ENCODE measurements around the gene SPTB.

The SPTB gene

DNA sequence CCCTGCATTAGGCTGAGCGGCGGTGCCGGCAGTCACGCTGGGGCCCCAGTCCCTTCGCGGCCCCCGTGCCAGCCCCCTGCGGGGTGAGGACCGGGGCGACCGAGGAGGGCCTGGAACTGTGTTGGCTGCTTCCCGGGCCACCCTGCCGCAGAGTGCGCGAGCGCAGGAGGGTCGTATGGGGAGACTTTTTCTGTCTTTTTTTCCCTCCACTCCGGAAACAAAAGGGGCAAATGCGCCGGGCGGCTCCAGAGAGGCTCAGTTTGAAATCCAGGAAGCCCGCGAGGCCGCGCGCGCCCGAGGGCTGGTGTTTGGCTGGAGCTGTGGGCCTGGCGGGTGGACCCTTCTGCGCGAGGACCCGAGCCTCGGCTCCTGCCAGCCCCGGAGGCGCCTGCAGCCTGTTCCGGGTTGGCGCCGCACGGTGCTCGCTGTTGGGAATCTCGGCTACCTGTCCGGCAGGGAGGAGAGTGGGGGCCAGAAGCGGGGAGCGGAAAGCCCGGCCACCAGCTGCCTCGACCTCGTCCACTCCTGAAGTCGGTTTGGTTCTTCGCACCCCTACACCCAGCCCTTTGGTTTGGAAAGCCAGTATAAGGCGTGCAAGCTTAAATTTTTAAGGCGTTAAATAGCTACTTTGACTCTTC, 174.8 kb downstream of the SPTB start:
- DNase-seq, result no peak

DNA sequence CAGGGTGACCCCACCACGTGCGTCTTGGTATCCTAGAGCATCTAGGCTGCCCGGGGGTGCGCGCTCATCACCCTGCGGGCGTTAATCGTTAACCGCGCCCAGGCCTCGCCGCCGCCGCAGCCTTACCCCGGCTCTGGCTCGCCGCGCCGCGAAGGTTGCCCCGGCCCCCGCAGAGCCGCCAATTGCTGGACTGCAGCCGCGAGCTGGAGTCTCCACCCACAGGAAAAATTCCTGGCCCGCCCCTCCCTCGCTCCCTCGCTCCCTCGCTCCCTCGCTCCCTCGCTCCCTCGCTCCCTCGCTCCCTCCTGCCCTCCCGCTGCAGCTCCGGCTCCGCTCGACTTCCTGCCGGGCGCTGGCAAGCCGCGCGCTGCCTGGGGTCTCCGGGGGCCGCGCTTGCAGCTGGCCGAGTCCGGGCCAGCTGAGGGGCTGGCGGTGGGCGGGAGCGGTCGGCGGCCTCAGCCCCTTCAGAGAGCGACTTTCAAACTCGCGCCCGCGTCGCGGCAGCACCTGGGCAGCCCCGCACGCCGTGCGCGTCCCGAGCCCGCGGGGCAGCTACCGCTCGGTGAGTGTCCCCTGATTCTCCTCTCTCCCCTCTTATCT, 175.5 kb downstream of the SPTB start, which contains the start of gene PLEKHG3:
Gene PLEKHG3 (plus strand): TSS at position 282 of the 600 bp plus-strand sequence. CDS start 23,208 bp downstream, outside the sequence.
- DNase-seq, result no peak

DNA sequence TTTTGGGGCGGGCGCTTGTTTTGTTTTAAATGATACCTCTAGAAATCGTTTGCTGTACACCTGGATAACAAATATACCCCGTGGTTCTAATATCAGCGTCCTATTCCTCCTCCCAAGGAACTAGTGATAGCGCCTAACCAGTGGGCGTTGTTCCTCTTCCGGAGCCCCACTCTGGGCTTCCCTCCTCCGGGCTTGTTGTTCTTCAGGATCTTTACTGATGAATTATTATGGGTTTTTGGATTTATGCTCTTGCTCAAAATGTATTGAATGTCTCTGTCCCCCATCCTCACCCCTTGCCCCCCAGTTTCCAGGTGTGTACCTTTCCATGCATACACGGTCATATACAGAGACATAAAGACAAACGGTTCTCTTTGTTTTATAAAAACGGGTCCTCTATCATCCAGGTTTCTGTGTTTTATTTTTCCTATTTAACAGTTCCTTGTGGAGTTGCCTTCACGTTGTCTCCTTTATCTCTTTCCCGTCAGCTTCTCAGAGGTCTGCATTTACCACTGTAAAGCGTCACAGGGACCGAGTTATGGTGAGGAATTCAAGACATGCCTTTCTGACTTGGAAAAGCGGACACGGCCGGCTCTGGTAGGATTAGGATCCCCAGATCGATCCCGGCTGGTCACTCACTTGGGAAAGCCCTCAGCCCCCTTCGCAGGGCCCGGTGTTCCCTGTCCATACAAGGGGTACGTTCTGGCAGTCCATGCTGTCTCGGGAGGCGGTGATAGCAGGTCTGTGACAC, 176.1 kb downstream of the SPTB start:
- DNase-seq, result peak; percentile 11

DNA sequence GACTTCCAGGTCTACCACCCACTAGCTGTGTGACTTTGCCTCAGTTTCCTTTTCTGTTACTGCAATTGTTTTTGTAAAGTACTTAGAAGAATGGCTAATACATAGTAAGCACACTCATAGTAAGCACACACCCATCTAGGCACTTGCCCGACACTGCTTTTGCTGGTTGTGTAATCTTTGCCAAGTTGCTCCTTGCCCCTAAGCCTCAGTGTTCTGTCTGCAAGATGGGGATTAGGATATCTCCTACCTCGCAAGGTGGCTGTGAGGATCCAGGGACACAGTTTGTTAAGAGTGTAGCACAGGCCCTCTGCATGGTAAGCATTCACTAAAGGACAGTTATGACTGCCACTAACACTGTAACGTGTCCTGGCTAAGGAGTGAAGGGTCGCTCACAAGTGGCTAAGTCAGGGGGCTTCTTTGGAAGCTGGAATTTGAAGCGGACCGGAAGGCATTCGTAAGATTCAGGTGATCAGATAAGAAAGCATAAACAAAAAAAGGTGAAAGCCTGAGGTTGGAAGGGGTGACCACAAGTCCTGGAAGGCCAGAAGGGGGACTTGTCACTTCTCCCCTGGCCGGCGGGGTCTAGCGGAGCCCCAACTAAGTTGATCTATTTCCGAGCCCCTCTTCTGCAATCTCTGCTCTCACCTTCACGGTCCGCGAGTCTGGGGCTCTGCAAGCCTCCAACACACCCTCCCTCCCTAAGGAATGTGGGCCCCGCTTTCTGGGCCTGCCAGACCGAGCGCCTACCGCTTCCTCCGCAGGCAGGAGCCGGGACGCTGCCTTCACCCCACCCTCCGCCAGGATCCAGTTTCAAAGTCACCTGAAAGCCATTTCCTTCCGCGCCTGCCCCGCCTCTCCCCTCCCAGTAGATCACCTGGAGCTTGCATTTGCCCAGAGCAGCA, 177.0 kb downstream of the SPTB start:
- DNase-seq, result no peak

DNA sequence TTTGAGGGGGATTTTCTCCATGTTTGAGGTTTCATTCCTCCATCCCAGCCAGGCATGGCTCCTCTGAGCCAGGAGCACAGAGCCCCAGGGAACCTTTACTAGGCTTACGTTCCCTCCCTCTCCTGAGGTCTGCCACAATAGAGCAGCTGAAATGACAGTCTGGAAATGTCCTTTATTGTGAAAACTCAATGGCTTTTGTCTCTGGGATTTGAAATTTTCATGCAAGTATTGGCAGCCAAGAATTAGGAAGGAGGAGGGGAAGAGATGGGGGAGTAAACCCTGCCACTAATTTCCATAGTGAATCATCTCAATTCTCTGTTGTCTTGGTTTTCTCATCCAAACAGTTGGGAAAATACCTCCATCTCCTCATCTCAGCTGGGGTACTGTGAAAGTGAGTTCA, 178.0 kb downstream of the SPTB start:
- DNase-seq, result no peak

DNA sequence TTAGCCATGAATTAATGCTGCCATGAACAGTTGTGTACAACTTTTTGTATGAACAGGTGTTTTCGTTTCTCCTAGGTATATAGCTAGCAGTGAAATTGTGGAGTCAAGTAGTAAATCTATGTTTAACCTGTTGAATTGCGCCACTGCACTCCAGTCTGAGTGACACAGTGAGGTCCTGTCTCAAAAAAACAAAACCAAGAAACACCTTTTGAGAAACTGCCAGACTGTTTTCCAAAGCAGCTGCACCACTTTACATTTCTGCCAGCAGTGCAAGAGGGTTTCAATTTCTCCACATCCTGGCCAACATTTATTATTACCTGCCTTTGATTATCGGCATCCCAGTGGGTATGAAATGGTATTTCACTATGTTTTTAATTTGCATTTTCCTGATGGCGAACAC, 178.8 kb downstream of the SPTB start:
- DNase-seq, result no peak

DNA sequence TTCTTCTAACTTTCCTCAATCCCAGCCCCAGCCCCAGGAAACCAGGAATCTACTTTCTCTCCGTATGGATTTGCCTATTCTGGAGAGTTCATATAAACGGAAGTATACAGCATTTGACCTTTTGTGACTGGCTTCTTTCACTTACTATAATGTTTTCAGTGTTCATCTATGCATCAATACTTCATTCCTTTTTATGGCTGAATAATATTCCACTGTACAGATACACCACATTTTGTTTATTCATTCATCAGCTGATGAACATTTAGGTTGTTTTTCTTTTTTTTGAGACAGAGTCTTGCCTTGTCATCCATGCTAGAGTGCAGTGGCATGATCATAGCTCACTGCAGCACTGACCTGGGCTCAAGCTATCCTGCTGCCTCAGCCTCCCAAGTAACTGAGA, 179.4 kb downstream of the SPTB start:
- no peak for DNase-seq

DNA sequence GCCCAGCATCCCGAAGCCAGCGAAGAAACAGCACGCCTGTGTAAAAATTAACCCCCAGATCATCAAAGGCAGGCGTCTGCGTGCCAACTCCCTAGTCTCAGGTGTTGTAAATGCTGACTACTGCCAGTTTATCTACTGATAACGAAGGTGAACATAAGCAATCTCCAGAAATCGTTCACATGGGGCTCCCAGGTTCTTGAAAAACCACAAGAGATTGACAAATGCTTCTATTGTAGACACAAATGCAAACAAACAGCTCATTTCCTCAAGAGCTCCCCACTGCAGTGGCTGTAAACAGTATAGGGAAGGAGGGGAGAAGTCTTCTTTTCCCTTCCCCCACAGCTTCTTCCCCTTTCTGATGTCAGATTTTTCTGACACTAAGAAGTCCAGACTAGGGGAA, 180.8 kb downstream of the SPTB start:
- peak; percentile 74 for DNase-seq

DNA sequence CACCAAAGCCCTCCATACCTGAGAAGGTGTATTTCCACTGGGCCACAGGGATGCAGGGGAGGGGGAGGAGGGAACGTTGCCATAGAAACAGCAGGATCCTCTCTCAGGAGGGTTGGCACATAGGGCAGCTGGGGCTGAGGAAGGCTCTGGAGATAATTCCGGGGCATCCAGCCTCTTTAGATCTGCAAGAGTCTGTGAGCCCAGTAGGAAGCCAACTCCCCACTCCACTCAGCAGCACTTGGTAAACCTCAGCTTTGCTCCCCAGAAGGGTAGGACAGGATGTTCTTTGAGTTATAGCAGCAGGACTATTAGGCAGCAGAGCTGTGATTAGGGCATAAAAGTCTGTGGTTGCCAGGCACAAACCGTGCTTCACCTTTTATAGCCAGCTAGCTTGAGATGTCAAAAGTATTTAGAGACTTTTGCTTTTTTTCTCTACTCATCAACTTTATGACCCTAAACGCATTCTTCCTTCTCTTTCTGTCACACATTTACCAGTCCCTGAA, 183.3 kb downstream of the SPTB start:
- no peak for DNase-seq

All from OCI-M1 (cell line).